GM21528 (cell line): ENCODE data around the gene SFMBT2.
A peak's percentile ranks its signal among the peaks of the same experiment; 100 is the strongest.

ENCODE experiments used
- ATAC-seq: cut with Tn5 transposase; IDR thresholded peaks from one replicate; pipeline ENCODE4 v1.9.1; 2021; ENCODE audit warnings: mild to moderate bottlenecking, moderate library complexity; ENCODE audit not compliant: unreplicated experiment, low FRiP score

The SFMBT2 gene

GRCh38 chr10:7275761-7276440 is 134.9 kb downstream of the SFMBT2 start:
- ATAC-seq: no peak

DNA sequence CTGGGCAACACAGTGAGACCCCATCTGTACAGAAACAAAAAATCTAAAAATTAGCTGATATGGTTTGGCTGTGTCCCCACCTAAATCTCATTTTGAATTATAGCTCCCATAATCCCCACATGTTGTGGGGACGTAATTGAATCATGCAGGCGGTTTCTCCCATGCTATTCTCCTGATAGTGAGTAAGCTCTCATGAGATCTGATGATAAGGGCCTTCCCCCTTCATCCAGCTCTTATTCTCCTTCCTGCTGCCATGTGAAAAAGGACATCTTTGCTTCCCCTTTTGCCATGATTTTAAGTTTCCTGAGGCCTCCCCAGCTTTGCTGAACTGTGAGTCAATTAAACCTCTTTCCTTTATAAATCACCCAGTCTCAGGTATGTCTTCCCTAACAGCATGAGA is 136.5 kb downstream of the SFMBT2 start:
- ATAC-seq: no peak

GRCh38 chr10:7272008-7272407 is 138.8 kb downstream of the SFMBT2 start:
- ATAC-seq: no peak

DNA sequence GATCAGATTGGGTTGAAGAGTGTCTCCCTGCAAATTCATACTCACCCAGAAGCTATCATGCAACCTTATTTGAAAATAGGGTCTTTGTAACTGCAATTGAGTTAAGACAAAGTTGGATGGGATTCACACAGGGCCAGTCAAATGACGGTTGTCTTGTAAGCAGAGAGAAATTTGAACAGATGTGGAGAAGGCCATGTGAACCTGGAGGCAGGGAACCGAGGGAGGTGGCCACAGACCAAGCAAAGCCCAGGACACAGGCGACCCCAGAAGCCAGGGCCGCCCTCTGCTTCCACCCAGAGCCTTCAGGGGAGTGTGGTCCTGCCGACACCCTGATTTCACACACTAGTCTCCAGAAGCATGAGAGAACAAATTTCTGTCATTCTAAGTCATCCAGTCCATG is 140.8 kb downstream of the SFMBT2 start:
- no peak for ATAC-seq

GRCh38 chr10:7267142-7267541 is 143.7 kb downstream of the SFMBT2 start:
- no peak for ATAC-seq

GRCh38 chr10:7265396-7266123 is 145.3 kb downstream of the SFMBT2 start:
- no peak for ATAC-seq

DNA sequence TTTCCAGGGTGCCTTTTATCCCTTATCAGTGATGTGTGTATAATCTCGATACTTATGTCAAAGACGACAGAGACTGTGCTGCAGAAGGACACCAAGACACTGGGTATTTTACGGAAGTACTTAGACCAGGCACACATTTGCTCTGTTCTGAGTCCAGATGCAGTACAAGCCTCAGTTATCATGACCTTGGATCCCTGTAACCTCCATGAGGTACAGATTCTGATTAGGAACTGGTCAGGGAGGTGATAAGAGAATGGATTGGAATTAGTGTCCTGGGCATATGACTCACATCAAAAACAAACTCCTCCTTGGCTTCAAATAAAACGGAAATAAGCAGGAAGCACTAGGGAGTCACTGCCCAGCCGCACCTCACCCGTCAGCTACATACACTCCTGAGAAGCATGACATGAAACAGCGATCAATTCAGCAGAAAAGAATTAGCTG is 146.5 kb downstream of the SFMBT2 start:
- ATAC-seq: no peak

DNA sequence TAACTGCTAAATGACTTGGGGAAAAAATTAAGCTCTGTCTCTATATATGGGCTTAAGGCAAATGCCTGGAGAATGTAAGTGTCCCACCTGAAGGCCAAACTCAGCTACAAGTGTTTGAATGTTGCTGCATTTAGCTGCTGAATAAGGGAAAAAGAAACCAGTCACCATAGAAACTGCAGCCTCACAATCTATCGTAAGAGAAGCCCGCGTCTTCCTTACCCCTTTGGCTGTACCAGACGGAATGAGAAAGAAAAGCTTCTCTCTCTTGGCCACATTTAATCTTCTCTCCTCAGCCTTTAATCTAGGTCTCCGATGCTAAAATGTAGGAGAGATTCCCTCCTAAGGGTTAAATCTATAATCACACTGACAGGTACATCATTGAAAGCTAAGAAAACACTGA is 147.2 kb downstream of the SFMBT2 start:
- no peak for ATAC-seq

DNA sequence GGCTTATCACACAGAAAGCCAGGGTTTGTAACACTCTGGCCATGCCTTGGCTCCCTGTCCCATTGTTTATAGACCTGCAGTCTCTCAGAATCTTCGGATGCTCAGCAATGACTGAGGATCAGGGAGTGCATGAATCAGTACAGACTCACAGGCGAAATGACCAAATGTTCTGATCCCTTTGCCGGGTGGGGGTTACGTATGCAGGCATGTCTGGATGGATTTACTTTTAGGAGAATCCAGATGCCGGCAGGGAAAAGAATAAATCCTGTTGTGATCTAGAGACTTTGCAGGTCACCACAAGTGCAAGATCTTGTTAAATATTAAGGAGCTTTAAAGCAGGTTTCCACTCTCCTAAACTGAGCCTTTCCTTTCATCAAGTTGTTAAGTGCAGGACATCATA is 149.5 kb downstream of the SFMBT2 start:
- no peak for ATAC-seq

DNA sequence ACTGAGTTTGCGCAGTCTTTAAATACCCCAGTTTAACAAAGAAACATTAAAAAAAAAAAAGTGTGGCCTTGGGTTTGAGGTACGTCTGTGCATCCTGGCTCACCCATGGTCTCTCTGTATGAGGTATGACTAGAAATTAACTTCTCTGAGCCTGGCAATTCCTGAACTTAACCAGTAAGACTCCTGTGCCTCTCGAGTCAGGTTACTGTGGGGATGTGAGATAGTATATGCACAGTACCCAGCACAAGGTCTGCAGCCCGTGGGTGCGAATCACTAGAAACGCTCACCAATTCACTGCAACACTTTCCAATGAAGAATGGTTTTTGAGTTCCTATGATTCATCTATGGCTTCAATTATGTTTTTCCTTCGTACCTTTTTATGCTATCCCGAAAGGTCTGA is 149.9 kb downstream of the SFMBT2 start:
- ATAC-seq: no peak

- ATAC-seq: peak; percentile 60
Observed at GRCh38 chr10:7260412-7260900, 150.4 kb downstream of the SFMBT2 start.

GRCh38 chr10:7258948-7259523 is 151.8 kb downstream of the SFMBT2 start:
- ATAC-seq: peak; percentile 75

DNA sequence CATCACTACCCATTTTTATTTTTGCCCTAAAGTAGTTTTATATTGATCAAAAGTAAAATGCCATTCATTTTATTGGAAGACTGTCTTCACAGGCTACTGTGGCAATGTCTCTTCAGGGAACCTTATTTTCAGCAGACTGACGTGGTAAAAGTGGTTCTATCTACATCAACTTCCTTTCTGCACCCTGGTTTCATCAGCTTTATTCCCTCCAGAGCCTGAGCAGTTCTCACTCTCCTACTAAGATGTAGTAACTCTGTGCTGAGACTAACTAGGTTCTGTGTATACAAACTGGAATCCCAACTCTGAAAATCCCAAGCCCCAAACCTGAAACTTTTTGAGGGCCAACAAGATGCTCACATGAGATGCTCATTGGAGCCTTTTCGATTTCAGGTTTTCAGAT is 155.3 kb downstream of the SFMBT2 start:
- no peak for ATAC-seq

DNA sequence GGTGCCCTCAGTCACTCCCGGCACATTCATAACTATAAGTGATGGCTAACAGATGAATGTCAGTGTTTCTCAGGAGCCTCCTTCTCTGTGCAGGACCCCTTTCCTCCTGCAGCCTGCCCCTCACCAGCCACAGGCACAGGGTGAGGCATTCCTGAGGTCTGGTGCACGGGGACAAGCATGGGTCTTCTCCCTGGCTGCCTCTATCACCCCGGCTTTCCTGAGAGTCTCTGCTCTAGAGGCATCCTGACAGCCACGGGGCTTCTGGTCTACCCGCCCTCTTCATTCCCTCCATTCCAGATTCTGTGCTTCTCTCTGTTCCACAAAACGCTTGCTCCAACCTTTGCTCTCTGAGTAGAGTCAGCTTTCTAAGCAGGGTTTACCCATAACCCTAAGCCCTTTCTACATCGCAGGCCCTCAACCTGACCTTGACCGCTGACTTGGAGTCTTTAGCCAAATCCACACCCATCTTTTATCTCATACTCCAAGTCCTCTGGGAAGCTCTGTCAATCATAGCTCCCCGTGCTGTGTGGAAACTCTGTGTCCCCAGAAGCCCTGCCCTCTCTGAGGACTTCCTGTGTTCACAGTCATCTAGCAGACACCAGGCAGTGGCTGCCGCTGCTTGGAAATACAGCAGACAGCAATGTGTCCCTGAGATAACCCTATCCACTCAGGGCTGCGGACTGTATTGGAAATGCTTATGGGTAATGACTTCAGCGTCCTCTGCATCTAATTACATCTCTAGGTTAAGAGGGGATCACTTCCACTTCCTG is 159.0 kb downstream of the SFMBT2 start:
- no peak for ATAC-seq

DNA sequence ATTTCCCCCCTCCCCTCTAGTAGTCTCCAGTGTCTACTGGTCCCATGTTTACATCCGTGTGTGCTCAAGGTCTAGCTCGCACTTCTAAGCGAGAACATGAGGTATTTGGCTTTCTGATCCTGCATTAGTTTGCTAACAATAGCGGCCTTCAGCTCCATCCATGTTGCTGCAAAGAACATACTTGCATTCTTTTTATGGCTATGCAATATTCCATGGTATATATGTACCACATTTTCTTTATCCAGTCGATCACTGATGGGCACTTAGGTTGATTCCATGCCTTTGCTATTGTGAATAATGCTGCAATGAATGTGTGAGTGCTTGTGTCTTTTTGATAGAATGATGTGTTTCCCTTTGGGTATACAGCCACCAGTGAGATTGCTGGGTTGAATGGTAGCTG is 160.6 kb downstream of the SFMBT2 start:
- ATAC-seq: no peak

DNA sequence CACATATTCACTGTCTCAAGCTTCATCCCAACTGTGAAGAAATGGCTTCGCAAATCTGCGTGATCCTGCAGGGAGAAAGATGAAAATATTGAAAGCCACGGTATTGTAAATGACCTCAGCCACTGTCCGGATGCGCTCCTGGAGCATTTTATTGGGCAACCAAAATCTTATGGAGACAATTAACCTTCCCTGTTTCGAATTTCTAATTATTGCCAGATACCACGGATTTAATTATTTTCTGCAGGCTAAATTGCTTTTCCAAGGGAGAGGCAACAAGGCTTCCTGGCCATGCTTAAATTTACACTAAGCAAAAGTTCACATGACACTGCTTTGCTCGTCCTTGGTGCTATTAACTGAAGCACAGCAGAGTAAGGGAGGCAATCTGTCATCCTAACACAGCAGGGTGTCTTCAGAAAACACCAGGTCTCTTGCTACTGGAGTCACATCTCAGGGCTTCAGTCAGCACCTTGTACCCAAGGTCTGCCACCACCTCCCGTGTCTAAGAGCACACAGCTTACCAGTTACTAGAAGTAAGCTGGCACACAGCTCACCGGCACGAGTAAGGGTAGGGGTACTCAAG is 162.2 kb downstream of the SFMBT2 start:
- no peak for ATAC-seq

- ATAC-seq: no peak
Observed at GRCh38 chr10:7248148-7248547, 162.7 kb downstream of the SFMBT2 start.

DNA sequence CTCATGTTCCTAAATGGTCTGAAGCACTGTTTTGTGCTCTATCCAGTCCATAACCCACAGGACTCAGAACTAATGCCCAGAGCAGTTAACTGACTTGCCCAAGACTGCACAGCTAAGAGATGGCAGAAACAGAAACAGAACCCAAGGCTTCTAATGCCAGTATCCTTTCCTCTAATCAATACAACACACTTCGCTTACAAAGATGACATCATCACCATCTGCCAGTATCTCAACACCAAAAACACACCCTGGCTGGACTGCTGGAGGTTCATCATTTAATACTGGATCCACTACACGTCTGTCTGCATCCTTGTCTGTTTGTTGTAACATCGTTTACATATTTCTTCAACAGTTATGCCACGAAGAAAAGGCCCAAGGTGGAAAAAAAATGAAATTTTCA is 165.3 kb downstream of the SFMBT2 start:
- ATAC-seq: no peak

- ATAC-seq: peak; percentile 83
Observed at GRCh38 chr10:7243873-7244272, 167.0 kb downstream of the SFMBT2 start.

DNA sequence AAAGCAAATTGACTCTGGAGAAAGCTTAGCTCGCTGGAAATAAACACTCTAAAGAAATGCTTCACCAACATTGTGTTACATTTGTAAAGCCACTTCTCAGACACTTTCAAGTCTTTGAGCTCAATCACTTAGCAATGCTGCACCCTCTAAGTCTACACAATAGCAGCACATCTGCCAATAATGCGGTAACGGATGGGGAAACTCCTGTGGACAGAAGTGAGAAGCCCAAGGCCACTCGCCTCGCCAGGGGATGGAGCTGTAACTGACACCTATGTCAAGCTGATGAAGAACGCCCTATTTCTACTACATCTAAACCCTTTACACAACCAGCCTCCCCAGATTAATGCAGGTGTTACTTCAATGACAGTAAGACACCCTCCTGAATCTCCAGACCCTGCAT is 167.7 kb downstream of the SFMBT2 start:
- no peak for ATAC-seq
